Fibroblast of pulmonary artery (primary cell): ENCODE results near the gene CHRNA10.
"Not testable (repeated sequence)": the region's sequence is repeated elsewhere in the genome, so short reads cannot be mapped to it uniquely, and the experiment has no call there.

Experiments
- DNase-seq: peaks from one replicate; pipeline ENCODE4 v3.0.0-alpha.2; 2010; ENCODE audit warnings: low read depth
- H3K4me3 ChIP-seq: replicated peaks from 2 replicates; pipeline ENCODE4 v1.5.1; 2011; ENCODE audit warnings: low read depth, mild to moderate bottlenecking, control low read depth, low read length, moderate library complexity
- TF ChIP-seq, protein P1 (sequence below): IDR thresholded peaks from 2 replicates; pipeline ENCODE4 v1.5.1; 2011; ENCODE audit warnings: mild to moderate bottlenecking, control low read depth, low read length, inconsistent platforms; ENCODE audit errors: missing control alignments

The CHRNA10 gene

DNA sequence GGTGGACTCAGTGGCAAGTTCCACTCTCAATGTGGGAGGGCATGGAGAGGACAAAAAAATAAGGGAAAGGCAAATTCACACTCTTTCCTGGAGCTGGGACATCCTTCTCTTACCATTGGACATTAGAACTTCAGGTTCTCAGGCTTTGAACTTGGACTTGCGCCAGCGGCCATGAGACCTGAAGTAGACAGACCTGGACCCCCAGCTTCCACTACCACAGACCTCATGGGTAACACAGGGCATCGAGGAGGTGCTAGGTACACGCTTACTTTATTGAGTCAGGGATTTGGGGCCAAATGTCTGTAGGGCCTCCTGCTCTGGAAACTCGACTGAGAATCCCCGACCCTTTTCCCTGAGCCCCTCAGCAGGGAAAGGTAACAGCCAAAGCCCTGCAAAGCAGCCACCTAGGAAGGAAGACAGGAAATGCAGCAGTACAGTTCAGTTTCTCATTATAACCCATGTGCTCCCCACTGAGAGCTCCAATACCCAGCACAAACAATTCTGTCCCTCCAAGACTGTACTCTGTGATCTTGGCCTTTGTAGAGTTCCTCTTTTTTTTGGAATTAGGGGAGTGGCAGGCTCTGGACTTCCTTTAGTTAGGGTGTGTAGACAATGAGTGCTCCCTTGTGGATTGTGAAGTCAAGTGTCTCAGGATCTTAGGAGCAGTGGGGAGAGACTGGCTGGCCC is 5.7 kb downstream of the CHRNA10 start:
- no peak overlapping the region for H3K4me3 ChIP-seq
- TF ChIP-seq, protein P1, sequence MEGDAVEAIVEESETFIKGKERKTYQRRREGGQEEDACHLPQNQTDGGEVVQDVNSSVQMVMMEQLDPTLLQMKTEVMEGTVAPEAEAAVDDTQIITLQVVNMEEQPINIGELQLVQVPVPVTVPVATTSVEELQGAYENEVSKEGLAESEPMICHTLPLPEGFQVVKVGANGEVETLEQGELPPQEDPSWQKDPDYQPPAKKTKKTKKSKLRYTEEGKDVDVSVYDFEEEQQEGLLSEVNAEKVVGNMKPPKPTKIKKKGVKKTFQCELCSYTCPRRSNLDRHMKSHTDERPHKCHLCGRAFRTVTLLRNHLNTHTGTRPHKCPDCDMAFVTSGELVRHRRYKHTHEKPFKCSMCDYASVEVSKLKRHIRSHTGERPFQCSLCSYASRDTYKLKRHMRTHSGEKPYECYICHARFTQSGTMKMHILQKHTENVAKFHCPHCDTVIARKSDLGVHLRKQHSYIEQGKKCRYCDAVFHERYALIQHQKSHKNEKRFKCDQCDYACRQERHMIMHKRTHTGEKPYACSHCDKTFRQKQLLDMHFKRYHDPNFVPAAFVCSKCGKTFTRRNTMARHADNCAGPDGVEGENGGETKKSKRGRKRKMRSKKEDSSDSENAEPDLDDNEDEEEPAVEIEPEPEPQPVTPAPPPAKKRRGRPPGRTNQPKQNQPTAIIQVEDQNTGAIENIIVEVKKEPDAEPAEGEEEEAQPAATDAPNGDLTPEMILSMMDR: no peak
- DNase-seq: no peak

DNA sequence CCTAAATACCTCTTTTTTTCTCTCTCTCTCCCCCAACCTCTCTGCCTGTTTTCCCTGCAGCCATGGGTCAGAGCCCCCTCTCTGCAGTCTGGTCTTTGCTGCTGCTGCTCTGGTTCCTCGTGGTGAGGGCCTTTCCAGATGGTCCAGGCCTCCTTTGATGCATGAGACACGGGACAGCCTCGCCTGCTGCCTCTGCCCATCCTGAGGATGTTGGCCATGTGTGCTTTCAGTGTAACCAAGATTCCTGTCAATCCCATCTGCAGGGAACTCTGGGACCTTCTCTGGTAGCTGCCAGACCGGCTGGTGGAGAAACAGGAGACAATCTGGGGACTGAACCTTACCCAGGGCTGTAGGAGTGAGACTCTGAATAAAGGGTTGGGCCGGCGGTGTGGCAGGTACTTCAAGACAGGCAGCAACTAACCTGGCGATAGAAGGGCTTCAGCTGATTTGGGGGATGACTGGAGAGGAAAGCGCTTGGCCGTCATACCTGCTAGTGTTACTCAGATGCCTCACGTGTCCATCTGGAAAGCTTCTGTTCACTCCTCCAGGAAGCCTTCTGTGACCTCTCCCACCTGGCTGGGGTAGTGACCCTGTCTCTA is 7.1 kb downstream of the CHRNA10 start:
- H3K4me3 ChIP-seq: no peak overlapping the region
- DNase-seq: no peak
- TF ChIP-seq, protein P1: no peak

DNA sequence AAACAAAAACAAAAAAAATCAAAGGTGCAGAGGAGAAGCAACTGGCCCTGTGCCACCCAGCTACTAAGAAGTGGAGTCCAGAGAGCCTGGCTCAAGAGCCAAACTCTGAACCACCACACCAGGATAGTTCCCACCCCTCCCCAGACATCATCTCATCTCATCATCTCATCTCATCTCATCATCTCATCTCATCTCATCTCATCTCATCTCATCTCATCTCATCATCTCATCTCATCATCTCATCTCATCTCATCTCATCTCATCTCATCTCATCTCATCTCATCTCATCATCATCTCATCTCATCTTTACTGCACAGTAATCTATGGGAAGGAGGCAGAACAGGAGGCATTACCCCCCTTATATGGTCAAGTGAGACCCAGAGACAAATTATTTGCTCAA is 8.3 kb downstream of the CHRNA10 start:
- TF ChIP-seq, protein P1: no peak
- DNase-seq: no peak
- H3K4me3 ChIP-seq: no peak overlapping the region

DNA sequence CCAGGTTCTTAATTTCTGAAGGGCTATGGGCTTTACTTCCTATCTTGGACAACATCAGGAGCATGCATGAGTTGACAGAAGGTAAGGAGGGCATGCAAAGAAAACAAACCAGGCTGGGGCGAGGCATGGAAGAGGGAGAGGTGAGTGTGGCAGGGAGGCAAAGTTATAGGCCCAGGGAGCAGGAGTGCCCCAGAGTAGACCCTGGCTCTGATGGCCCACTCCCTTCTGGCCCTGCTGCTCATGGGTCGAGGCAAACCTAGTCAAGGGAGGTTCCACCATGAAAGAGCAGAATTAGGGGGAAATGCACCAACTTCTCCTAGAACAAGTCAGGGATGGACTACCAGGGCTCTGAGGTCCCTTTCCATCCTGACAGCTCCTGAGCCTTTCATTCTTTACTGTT is 10.2 kb downstream of the CHRNA10 start:
- TF ChIP-seq, protein P1: no peak
- no peak for DNase-seq
- H3K4me3 ChIP-seq: no peak overlapping the region

DNA sequence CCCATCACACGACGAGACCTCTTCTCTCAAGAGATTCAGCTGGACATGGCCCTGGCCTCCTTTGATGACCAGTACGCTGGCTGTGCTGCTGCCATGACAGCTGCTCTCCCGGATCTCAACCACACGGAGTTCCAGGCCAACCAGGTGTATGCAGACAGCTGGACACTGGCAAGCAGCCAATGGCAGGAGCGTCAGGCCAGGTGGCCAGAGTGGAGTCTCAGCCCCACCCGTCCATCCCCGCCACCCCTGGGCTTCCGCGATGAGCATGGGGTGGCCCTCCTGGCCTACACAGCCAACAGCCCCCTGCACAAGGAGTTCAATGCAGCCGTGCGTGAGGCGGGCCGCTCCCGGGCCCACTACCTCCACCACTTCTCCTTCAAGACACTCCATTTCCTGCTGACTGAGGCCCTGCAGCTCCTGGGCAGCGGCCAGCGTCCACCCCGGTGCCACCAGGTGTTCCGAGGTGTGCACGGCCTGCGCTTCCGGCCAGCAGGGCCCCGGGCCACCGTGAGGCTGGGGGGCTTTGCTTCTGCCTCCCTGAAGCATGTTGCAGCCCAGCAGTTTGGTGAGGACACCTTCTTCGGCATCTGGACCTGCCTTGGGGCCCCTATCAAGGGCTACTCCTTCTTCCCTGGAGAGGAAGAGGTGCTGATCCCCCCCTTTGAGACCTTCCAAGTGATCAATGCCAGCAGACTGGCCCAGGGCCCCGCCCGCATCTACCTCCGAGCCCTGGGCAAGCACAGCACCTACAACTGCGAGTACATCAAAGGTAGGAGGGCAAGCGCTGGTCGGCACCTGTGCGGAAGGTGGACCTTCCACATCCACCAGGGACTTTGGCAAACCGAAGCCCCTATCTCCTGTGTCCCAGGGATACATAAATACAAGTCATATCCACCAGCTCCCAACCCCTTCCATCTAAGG is 11.3 kb downstream of the CHRNA10 start:
- no peak for DNase-seq
- TF ChIP-seq, protein P1: no peak
- H3K4me3 ChIP-seq: no peak overlapping the region

DNA sequence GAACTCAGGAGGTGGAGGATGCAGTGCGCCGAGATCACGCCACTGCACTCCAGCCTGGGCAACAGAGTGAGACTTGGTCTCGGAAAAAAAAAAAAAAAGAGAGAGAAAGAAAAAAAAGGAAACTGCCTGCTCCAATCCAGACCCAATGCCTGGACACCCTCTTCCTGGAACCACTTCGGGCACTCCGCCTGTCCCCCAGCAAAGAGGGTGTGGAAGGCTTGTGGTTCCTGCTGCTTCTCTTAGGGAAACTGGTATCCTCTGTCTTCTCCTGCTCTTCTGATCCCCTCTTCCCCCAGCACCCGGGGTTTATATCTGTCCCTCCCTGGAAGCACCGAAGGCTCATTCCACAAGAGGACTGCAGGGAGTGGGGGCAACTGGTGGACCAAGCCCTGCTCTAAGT is 12.9 kb downstream of the CHRNA10 start:
- no peak for DNase-seq
- TF ChIP-seq, protein P1: no peak
- H3K4me3 ChIP-seq: no peak overlapping the region

DNA sequence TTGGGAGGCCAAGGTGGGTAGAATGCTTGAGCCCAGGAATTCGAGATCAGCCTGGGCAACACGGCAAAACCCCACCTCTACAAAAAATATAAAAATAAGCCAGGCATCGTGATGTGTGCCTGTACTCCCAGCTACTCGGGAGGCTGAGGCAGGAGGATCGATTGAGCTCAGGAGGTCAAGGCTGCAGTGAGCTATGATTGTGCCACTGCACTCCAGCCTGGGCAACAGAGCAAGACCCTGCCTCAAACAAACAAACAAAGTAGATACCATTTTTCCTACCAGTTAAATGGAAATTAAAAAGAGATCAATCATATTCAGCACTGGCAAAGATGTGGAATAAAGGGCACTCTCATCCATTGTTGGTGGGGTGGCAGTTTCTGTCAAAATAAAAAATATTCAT is 13.9 kb downstream of the CHRNA10 start:
- not testable (repeated sequence) for DNase-seq, H3K4me3 ChIP-seq
